SK-N-SH treated with all-trans-retinoic acid at 6 μM for 48 hours (cell line): ENCODE results near the gene MGST3.

Experiments
- ATAC-seq: fragments of 200-7000 bp; cut with Tn5 transposase; 3 replicates; pipeline ENCODE4 v1.9.1; 2020; ENCODE audit warnings: mild to moderate bottlenecking, moderate library complexity
- ARNTL ChIP-seq: fragments of 450-650 bp; formaldehyde crosslinking; IDR thresholded peaks from 2 replicates; pipeline ENCODE4 v1.5.0; 2020; ENCODE audit warnings: low read depth, mild to moderate bottlenecking, moderate library complexity, borderline replicate concordance
- BACH2 ChIP-seq: fragments of 250-450 bp; sonication (Bioruptor Pico); IDR thresholded peaks from 2 replicates; pipeline ENCODE4 v1.9.0; 2021; ENCODE audit warnings: mild to moderate bottlenecking, borderline replicate concordance
- CSDC2 ChIP-seq: fragments of 250-450 bp; sonication (Bioruptor Pico); IDR thresholded peaks from 2 replicates; pipeline ENCODE4 v1.5.0; 2020; ENCODE audit warnings: mild to moderate bottlenecking, moderate library complexity
- ESRRG ChIP-seq: fragments of 250-450 bp; sonication (Bioruptor Pico); IDR thresholded peaks from 2 replicates; pipeline ENCODE4 v1.6.1; 2021; ENCODE audit warnings: mild to moderate bottlenecking
- GLIS3 ChIP-seq: fragments of 250-450 bp; sonication (Bioruptor Pico); IDR thresholded peaks from 2 replicates; pipeline ENCODE4 v1.5.0; 2020; ENCODE audit warnings: mild to moderate bottlenecking, moderate library complexity
- OSR1 ChIP-seq: fragments of 250-450 bp; sonication (Bioruptor Pico); IDR thresholded peaks from 2 replicates; pipeline ENCODE4 v1.8.0; 2022; ENCODE audit warnings: moderate library complexity, mild to moderate bottlenecking, inconsistent platforms
- PPARA ChIP-seq: fragments of 250-450 bp; sonication (Bioruptor Pico); IDR thresholded peaks from 2 replicates; pipeline ENCODE4 v1.5.0; 2020; ENCODE audit warnings: mild to moderate bottlenecking, borderline replicate concordance
- RARB ChIP-seq: fragments of 250-450 bp; sonication (Bioruptor Pico); IDR thresholded peaks from 2 replicates; pipeline ENCODE4 v1.8.0; 2021; ENCODE audit warnings: mild to moderate bottlenecking, moderate library complexity
- SNAI2 ChIP-seq: fragments of 250-450 bp; sonication (Bioruptor Pico); IDR thresholded peaks from 2 replicates; pipeline ENCODE4 v1.5.0; 2020; ENCODE audit warnings: mild to moderate bottlenecking, moderate library complexity
- TCF4 ChIP-seq: fragments of 250-450 bp; sonication (Bioruptor Pico); IDR thresholded peaks from 2 replicates; pipeline ENCODE4 v1.8.0; 2021; ENCODE audit warnings: mild to moderate bottlenecking, moderate library complexity, borderline replicate concordance
- TOX ChIP-seq: fragments of 250-450 bp; sonication (Bioruptor Pico); IDR thresholded peaks from 2 replicates; pipeline ENCODE4 v1.8.0; 2021; ENCODE audit warnings: mild to moderate bottlenecking, moderate library complexity, borderline replicate concordance
- ZC3H10 ChIP-seq: fragments of 250-450 bp; sonication (Bioruptor Pico); IDR thresholded peaks from 2 replicates; pipeline ENCODE4 v1.5.1; 2021; ENCODE audit warnings: mild to moderate bottlenecking, moderate library complexity
- ZFP3 ChIP-seq: fragments of 250-450 bp; sonication (Bioruptor Pico); IDR thresholded peaks from 2 replicates; pipeline ENCODE4 v1.5.0; 2020; ENCODE audit warnings: mild to moderate bottlenecking, moderate library complexity
- ZFP30 ChIP-seq: fragments of 450-650 bp; formaldehyde crosslinking; IDR thresholded peaks from 2 replicates; pipeline ENCODE4 v1.5.0; 2022; ENCODE audit warnings: mild to moderate bottlenecking, moderate library complexity
- ZNF565 ChIP-seq: fragments of 450-650 bp; formaldehyde crosslinking; conservative IDR thresholded peaks from 2 replicates; pipeline ENCODE4 v1.5.0; 2020; ENCODE audit warnings: low read depth, mild to moderate bottlenecking, moderate library complexity
- ZNF70 ChIP-seq: fragments of 450-650 bp; formaldehyde crosslinking; IDR thresholded peaks from 2 replicates; pipeline ENCODE4 v1.5.0; 2020; ENCODE audit warnings: mild to moderate bottlenecking, moderate library complexity
- ZNF8 ChIP-seq: fragments of 450-650 bp; formaldehyde crosslinking; IDR thresholded peaks from 2 replicates; pipeline ENCODE4 v1.5.0; 2020; ENCODE audit warnings: mild to moderate bottlenecking, moderate library complexity
- TF ChIP-seq, protein P1 (sequence below): fragments of 250-450 bp; sonication (Bioruptor Pico); IDR thresholded peaks from 2 replicates; pipeline ENCODE4 v1.8.0; 2021; ENCODE audit warnings: low read depth, mild to moderate bottlenecking, moderate library complexity, borderline replicate concordance
- TF ChIP-seq, protein P2 (sequence below): fragments of 250-450 bp; sonication (Bioruptor Pico); IDR thresholded peaks from 2 replicates; pipeline ENCODE4 v1.5.0; 2020; ENCODE audit warnings: mild to moderate bottlenecking, moderate library complexity
- TF ChIP-seq, protein P3 (sequence below): fragments of 250-450 bp; sonication (Bioruptor Pico); IDR thresholded peaks from 2 replicates; pipeline ENCODE4 v1.8.0; 2020; ENCODE audit warnings: mild to moderate bottlenecking, moderate library complexity, borderline replicate concordance
- TF ChIP-seq, protein P4 (sequence below): fragments of 250-450 bp; sonication (Bioruptor Pico); IDR thresholded peaks from 2 replicates; pipeline ENCODE4 v1.5.1; 2020; ENCODE audit warnings: low read depth, mild to moderate bottlenecking, moderate library complexity
- TF ChIP-seq, protein P5 (sequence below): fragments of 250-450 bp; sonication (Bioruptor Pico); IDR thresholded peaks from 2 replicates; pipeline ENCODE4 v1.5.1; 2021; ENCODE audit warnings: mild to moderate bottlenecking, moderate library complexity

The MGST3 gene

DNA sequence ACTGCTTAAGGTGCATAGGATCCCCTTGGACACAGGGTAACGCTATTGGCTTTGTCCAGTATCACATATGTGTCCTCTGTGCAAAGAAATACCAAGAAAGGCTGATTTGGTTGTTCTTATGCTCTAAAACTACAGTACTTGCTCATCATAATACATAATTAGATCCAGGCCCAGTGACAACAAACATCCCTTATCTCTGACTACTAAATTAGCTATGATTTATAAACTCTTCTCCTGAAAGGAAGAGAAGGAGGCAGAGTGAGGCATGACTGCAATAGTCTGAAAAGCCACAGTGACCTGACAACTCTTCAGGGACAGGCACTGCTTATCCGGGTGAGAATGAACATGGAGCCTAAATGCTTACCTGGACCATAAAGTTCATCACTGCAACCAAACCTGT lies 30.7 kb downstream of the MGST3 start:
- TF ChIP-seq OSR1 (CRISPR knock-in tag) (no peak), PPARA (CRISPR knock-in tag) (no peak), ZNF8 (CRISPR knock-in tag) (no peak), ZFP30 (CRISPR knock-in tag) (no peak), GLIS3 (CRISPR knock-in tag) (no peak), ESRRG (CRISPR knock-in tag) (no peak), ARNTL (no peak), ZFP3 (CRISPR knock-in tag) (0 out of 2 replicates have a peak, but pooled peaks have one; percentile 20), ZNF70 (CRISPR knock-in tag) (no peak), TCF4 (CRISPR knock-in tag) (peak; percentile 47; the same call in 1 of the 2 replicates), TOX (no peak), SNAI2 (CRISPR knock-in tag) (no peak), ZNF565 (CRISPR knock-in tag) (no peak), RARB (CRISPR knock-in tag) (no peak), CSDC2 (CRISPR knock-in tag) (no peak)
- TF ChIP-seq, protein P1, sequence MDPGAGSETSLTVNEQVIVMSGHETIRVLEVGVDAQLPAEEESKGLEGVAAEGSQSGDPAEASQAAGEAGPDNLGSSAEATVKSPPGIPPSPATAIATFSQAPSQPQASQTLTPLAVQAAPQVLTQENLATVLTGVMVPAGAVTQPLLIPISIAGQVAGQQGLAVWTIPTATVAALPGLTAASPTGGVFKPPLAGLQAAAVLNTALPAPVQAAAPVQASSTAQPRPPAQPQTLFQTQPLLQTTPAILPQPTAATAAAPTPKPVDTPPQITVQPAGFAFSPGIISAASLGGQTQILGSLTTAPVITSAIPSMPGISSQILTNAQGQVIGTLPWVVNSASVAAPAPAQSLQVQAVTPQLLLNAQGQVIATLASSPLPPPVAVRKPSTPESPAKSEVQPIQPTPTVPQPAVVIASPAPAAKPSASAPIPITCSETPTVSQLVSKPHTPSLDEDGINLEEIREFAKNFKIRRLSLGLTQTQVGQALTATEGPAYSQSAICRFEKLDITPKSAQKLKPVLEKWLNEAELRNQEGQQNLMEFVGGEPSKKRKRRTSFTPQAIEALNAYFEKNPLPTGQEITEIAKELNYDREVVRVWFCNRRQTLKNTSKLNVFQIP (CRISPR knock-in tag): no peak
- TF ChIP-seq, protein P2, sequence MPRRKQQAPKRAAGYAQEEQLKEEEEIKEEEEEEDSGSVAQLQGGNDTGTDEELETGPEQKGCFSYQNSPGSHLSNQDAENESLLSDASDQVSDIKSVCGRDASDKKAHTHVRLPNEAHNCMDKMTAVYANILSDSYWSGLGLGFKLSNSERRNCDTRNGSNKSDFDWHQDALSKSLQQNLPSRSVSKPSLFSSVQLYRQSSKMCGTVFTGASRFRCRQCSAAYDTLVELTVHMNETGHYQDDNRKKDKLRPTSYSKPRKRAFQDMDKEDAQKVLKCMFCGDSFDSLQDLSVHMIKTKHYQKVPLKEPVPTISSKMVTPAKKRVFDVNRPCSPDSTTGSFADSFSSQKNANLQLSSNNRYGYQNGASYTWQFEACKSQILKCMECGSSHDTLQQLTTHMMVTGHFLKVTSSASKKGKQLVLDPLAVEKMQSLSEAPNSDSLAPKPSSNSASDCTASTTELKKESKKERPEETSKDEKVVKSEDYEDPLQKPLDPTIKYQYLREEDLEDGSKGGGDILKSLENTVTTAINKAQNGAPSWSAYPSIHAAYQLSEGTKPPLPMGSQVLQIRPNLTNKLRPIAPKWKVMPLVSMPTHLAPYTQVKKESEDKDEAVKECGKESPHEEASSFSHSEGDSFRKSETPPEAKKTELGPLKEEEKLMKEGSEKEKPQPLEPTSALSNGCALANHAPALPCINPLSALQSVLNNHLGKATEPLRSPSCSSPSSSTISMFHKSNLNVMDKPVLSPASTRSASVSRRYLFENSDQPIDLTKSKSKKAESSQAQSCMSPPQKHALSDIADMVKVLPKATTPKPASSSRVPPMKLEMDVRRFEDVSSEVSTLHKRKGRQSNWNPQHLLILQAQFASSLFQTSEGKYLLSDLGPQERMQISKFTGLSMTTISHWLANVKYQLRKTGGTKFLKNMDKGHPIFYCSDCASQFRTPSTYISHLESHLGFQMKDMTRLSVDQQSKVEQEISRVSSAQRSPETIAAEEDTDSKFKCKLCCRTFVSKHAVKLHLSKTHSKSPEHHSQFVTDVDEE: 0 out of 2 replicates have a peak, but pooled peaks have one; percentile 40
- TF ChIP-seq, protein P3, sequence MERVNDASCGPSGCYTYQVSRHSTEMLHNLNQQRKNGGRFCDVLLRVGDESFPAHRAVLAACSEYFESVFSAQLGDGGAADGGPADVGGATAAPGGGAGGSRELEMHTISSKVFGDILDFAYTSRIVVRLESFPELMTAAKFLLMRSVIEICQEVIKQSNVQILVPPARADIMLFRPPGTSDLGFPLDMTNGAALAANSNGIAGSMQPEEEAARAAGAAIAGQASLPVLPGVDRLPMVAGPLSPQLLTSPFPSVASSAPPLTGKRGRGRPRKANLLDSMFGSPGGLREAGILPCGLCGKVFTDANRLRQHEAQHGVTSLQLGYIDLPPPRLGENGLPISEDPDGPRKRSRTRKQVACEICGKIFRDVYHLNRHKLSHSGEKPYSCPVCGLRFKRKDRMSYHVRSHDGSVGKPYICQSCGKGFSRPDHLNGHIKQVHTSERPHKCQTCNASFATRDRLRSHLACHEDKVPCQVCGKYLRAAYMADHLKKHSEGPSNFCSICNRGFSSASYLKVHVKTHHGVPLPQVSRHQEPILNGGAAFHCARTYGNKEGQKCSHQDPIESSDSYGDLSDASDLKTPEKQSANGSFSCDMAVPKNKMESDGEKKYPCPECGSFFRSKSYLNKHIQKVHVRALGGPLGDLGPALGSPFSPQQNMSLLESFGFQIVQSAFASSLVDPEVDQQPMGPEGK (CRISPR knock-in tag): no peak
- TF ChIP-seq, protein P4, sequence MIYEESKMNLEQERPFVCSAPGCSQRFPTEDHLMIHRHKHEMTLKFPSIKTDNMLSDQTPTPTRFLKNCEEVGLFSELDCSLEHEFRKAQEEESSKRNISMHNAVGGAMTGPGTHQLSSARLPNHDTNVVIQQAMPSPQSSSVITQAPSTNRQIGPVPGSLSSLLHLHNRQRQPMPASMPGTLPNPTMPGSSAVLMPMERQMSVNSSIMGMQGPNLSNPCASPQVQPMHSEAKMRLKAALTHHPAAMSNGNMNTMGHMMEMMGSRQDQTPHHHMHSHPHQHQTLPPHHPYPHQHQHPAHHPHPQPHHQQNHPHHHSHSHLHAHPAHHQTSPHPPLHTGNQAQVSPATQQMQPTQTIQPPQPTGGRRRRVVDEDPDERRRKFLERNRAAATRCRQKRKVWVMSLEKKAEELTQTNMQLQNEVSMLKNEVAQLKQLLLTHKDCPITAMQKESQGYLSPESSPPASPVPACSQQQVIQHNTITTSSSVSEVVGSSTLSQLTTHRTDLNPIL (CRISPR knock-in tag): no peak
- peak; percentile 63 for ATAC-seq

DNA sequence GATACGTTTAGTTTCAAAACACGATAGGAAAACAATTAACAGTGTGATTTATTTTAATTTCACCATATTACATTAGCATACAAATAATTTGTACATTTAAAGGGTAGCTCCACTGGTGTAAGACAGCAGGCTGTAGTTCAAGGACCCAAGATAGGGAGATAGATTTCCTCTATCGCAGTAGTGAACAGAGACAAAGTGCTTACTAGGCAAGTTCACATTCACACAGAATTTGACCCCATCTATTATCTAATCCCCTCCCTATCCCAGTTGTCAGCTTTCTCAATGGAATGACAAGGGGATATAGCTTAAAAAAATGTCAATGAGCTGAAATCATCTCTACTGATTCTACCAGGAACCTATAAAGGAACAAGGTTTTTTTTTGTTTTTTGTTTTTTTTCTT lies 31.2 kb downstream of the MGST3 start:
- TF ChIP-seq, protein P4 (CRISPR knock-in tag): no peak
- no peak for TF ChIP-seq ESRRG (CRISPR knock-in tag)
- TF ChIP-seq ZC3H10 (CRISPR knock-in tag): no peak
- TF ChIP-seq PPARA (CRISPR knock-in tag): no peak
- TF ChIP-seq ZFP3 (CRISPR knock-in tag): no peak
- TF ChIP-seq RARB (CRISPR knock-in tag): no peak
- no peak for TF ChIP-seq ZNF565 (CRISPR knock-in tag)
- TF ChIP-seq OSR1 (CRISPR knock-in tag): no peak
- ATAC-seq: no peak; the same call in 2 of the 3 replicates

DNA sequence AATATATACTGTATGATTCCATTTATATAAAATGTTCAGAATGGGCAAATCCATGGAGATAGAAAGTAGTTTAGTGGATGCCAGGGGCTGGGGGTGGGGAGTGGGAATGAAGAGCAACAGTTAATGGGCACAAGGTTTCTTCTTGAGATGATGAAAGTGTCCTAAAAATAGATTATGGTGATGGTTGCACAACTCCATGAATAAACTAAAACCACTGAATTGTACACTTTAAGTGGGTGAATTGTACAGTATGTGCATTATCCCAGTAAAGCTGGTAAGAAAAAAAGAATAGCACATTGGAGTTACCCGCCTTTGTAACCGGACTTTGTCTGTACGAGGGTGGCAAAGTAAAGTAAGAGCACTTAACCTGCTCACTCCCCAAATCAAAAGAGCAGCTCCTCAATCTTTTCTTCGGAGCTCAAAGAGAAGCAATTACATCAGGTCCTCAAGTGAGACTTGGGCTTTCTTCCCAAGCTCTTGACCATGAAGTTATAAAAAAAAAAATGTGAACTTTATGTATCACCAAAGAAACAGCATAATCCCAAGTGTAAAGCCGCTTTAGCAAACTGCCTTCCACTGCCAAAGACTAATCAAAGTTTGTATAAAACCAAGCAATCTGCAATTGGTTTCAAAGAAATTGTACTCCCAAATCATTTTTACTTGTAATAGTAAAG lies 35.3 kb downstream of the MGST3 start:
- TF ChIP-seq ARNTL (no peak), SNAI2 (CRISPR knock-in tag) (no peak), ZFP3 (CRISPR knock-in tag) (no peak), ZFP30 (CRISPR knock-in tag) (no peak), TOX (no peak), GLIS3 (CRISPR knock-in tag) (no peak), TCF4 (CRISPR knock-in tag) (no peak), BACH2 (CRISPR knock-in tag) (no peak), ZNF70 (CRISPR knock-in tag) (no peak), CSDC2 (CRISPR knock-in tag) (no peak)
- TF ChIP-seq, protein P5, sequence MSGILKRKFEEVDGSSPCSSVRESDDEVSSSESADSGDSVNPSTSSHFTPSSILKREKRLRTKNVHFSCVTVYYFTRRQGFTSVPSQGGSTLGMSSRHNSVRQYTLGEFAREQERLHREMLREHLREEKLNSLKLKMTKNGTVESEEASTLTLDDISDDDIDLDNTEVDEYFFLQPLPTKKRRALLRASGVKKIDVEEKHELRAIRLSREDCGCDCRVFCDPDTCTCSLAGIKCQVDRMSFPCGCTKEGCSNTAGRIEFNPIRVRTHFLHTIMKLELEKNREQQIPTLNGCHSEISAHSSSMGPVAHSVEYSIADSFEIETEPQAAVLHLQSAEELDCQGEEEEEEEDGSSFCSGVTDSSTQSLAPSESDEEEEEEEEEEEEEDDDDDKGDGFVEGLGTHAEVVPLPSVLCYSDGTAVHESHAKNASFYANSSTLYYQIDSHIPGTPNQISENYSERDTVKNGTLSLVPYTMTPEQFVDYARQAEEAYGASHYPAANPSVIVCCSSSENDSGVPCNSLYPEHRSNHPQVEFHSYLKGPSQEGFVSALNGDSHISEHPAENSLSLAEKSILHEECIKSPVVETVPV (CRISPR knock-in tag): no peak
- TF ChIP-seq, protein P3 (CRISPR knock-in tag): no peak
- no peak for ATAC-seq
